CD4-positive, alpha-beta T cell treated with Interleukin-17A for 4 hours (primary cell): Measurements from ENCODE around the gene PSMA1.
A peak's percentile ranks its signal among the peaks of the same experiment; 100 is the strongest.

Experiments
- DNase-seq: peaks from one replicate; pipeline ENCODE4 v3.0.0-alpha.2; 2020; ENCODE audit warnings: mixed read lengths

Gene PSMA1

GRCh38 chr11:14529321-14529720, 9.1 kb upstream of the PSMA1 start:
- DNase-seq = no peak

GRCh38 chr11:14522801-14523200, 2.6 kb upstream of the PSMA1 start:
- DNase-seq = no peak

GRCh38 chr11:14522245-14522644, 2.1 kb upstream of the PSMA1 start:
- DNase-seq = no peak

GRCh38 chr11:14520747-14521151, 563 bp upstream of the PSMA1 start:
- no peak for DNase-seq

GRCh38 chr11:14519597-14519916, 629 bp downstream of the PSMA1 start:
- DNase-seq = peak; percentile 26

GRCh38 chr11:14518820-14519219, 1.4 kb downstream of the PSMA1 start:
- no peak for DNase-seq

- DNase-seq = no peak
These were observed 6.4 kb downstream of the PSMA1 start for GRCh38 chr11:14513800-14514199.

- no peak for DNase-seq
These were observed 13.7 kb downstream of the PSMA1 start for GRCh38 chr11:14506532-14506931.

GRCh38 chr11:14503023-14503422, 17.2 kb downstream of the PSMA1 start:
- no peak for DNase-seq

GRCh38 chr11:14502039-14502438, 18.1 kb downstream of the PSMA1 start:
- no peak for DNase-seq

GRCh38 chr11:14500181-14500651, 20.0 kb downstream of the PSMA1 start:
- DNase-seq = peak; percentile 69

- DNase-seq = peak; percentile 94
These were observed 20.5 kb downstream of the PSMA1 start, which contains the start of gene COPB1 for GRCh38 chr11:14499560-14500180. Gene COPB1, minus strand, starts transcription at chr11:14499811. Its CDS starts 883 bp downstream, at chr11:14498928.

- DNase-seq = peak; percentile 51
These were observed 21.0 kb downstream of the PSMA1 start for GRCh38 chr11:14499178-14499559.

GRCh38 chr11:14480716-14481115, 39.5 kb downstream of the PSMA1 start:
- DNase-seq = no peak

- no peak for DNase-seq
These were observed 49.1 kb downstream of the PSMA1 start for GRCh38 chr11:14471127-14471526.

- DNase-seq = no peak
These were observed 56.6 kb downstream of the PSMA1 start for GRCh38 chr11:14463623-14464022.

GRCh38 chr11:14460147-14460546, 60.0 kb downstream of the PSMA1 start:
- DNase-seq = no peak

- DNase-seq = no peak
These were observed 61.8 kb downstream of the PSMA1 start for GRCh38 chr11:14458377-14458776.

- no peak for DNase-seq
These were observed 64.3 kb downstream of the PSMA1 start for GRCh38 chr11:14455648-14456430.
